NCI-H748 (cell line): Measurements from ENCODE around the gene TRIM62.

ENCODE experiments used
- DNase-seq: peaks from one replicate; lab custom pipeline; 2025; ENCODE audit not compliant: unreplicated experiment; lab: John Stamatoyannopoulos, UW

Gene TRIM62

DNA sequence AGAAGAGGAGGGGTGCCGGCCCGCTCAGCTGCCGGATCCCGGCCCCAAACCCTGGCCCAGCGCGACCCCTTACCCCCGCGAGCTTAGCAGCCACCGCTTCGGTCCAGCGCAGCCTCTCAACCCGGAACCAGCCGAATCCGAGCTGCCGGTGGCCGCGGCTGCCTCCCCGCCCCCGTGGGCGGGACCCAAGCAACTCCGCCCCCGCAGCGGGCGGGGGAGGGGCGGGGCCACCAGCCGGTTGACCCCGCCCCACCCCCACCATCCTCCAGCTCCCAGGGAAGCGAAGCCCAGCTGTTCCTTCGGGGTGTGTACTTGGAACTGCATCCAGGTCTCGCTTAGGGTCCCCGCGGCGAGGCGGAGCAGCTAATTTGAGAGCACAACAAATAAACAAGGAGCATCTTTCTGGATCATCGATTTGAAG lies at the start of gene TRIM62:
Gene TRIM62 (minus strand): TSS at position 123 of the 421 bp plus-strand sequence. CDS start 611 bp downstream, outside the sequence.
- peak; percentile 82 for DNase-seq

GRCh38 chr1:33231166-33231565 lies 49.3 kb upstream of the TRIM62 start:
- DNase-seq: no peak

DNA sequence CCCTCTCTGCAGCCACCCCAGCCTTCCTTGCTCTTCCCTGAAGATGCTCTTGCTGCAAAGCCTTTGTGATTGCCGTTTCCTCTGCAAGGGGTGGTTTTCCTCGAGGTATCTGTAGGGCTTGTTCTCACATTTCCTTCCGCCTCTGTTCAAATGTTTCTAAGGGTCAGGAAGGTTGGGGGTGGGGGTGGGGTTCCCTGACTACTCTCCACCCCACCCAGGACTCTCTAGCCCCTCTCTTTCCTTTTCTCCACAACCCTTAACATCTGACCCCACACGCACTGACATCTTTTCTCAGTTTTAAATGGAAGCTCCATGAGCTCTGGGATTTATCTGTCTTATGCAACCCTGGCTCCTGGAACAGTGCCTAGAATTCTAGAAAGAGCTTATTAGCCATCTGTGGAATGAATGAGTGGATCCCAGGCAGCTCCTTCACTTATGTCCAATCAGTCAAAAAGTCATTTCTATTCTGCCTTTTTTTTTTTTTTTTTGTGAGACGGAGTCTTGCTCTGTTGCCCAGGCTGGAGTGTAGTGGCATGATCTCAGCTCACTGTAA lies 47.2 kb upstream of the TRIM62 start:
- no peak for DNase-seq

GRCh38 chr1:33225586-33225985 lies 43.7 kb upstream of the TRIM62 start:
- DNase-seq: no peak

DNA sequence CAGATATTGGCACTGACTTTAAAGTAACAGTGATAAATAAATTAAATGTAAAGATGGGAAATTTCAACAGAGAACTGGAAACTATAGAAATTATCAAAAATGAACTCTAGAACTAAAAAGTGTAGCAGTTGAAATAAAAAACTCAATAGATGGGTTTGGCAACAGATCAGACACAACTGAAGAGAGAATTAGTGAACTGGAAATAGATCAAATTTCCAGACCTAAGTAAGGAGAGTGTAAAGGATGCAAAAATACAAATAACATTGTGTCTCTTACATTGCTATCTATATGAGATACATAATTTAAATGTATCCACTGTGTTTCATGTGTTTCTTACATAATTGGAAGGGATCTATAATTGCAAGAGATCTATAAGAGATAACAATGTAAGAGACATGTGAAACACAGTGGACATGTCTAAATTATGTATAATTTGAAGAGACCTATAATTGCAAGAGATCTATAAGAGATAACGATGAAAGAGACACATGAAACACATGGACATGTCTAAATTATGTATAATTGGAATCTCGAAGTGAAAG lies 42.4 kb upstream of the TRIM62 start:
- no peak for DNase-seq

DNA sequence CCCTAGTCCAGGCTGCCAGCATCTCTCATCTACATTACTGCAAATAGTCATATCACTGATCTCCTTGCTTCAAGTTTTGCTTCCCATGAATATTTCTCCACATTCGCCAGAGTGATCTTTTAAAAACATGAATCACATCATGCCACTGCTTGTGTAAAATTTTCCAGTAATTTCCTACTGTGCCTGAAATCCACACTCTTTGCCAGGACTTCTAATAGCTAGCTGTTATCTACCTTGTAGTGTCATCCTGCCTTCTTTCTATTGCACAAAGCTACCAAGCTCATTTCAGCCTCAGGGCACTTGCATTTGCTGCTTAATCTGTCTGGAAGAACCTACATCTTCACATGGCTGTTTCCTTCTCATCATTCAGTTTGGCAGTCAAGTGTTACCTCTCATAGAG lies 40.5 kb upstream of the TRIM62 start:
- no peak for DNase-seq

DNA sequence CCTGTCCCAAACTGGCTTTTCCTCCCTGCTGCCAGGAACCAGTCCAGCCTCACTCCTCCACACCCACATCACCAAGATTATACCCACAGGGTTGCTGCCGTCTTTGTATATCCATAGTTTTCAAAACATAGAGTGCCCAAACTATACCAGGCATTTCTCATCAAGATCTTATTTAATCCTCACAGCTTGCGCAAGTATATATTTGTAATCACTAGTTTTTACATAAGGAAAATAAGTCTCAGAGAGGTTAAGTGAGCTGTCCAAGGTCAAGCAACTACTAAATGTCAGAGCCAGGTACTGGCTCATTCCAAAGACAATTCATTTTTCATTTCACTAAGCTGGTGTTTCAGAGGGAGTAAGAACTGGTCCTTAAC lies 39.5 kb upstream of the TRIM62 start:
- DNase-seq: no peak

- DNase-seq: no peak
These were observed 39.0 kb upstream of the TRIM62 start for GRCh38 chr1:33220676-33221384.

GRCh38 chr1:33219886-33220661 lies 38.2 kb upstream of the TRIM62 start:
- DNase-seq: no peak

DNA sequence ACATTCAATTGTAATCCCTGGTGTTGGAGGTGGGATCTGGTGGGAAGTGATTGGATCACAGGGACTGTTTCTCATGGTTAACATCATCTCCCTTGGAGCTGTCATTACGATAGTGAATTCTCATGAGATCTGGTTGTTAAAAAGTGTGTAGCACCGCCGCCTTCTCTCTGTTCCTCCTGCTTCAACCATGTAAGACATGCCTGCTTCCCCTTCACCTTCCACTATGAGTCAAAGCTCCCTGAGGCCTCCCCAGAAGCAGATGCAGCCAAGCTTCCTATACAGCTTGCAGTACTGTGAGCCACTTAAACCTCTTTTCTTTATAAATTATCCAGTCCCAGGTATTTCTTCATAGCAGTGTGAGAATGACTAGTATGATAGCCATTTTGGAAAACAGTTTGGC lies 30.1 kb upstream of the TRIM62 start:
- DNase-seq: no peak

DNA sequence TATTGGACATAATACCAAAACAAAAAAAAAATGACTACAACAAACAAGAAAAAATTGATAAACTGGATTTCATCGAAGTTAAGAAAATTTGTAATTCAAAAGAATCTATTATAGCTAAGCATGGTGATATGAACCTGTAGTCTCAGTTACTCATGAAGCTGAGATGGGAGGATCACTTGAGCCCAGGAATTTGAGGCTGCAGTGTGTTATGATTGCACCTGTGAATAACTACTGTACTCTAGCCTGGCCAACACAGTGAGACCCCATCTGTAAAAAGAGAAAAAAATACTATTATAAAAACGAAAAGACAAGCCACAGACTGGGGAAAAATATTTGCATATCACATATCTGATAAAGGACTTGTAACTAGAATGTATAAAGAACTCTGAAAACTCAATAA lies 24.5 kb upstream of the TRIM62 start:
- DNase-seq: no peak

DNA sequence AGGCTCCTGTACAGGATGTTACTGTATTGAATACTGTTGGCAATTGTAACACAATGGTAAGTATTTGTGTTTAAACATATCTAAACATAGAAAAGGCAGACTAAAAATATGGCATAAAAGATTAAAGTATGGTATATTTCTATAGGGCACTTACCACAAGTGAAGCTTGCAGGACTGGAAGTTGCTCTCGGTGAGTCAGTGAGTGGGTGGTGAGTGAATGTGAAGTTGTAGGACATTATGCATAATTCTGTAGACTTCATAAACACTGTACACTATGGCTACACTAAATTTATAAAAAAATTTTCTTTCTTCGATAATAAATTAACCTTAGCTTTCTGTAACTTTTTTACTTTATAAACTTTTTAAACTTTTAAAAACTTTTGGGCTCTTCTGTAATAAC lies 13.7 kb upstream of the TRIM62 start:
- no peak for DNase-seq

GRCh38 chr1:33191731-33192275 lies 10.0 kb upstream of the TRIM62 start:
- DNase-seq: no peak

DNA sequence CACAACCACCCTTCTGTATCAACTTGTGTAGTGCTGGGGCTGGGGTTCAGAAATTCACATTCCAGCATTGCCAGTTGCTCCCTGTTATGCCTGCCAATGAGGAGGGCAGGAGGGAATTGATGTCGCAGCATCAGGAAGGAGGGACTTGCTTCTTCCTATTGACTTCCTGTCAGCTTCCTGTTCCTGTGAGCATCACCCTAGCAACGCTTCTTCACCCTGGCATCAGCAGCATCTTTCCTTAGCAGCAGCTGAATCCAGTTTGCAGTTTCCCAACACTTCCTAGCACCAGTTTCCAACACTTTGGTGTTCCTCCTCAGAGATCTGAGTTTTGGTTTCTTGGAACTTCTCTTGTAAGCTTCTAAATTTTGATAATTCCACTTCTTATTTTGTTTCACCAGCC lies 8.9 kb upstream of the TRIM62 start:
- DNase-seq: no peak

DNA sequence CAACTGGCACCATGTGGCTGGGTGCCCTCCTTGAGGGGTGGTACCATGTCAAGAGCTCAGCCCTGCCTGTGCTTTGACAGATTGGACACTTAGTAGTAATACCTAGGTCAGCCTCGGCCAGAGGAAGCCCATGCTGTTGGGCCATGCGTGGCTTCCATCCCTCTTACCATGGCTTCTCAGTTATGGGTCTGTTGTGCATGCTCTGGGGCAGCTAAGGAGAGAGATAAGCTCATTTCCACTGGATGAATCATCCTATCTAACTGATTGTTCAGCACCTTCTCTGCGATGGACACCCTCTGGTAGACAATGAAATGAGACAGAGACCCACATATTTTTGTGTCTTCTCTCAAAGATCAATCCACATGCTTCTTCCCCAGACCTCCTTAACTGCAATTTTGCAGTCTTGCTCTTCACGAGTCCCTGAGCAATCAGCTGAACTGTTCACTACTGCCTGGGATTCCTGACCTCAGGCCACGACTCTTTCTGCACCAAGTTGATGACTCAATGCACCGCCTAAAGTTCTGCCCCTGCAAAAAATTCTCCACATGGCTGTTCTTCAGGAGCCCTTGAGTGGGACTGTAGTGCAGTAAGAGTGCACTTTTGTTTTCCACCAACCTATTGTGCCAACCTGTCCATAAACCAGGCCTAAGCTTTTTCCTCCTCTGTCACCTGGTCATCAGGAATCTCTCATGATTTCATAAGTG lies 6.9 kb upstream of the TRIM62 start:
- no peak for DNase-seq

GRCh38 chr1:33186936-33187335 lies 5.1 kb upstream of the TRIM62 start:
- no peak for DNase-seq

GRCh38 chr1:33185541-33185940 lies 3.7 kb upstream of the TRIM62 start:
- no peak for DNase-seq

DNA sequence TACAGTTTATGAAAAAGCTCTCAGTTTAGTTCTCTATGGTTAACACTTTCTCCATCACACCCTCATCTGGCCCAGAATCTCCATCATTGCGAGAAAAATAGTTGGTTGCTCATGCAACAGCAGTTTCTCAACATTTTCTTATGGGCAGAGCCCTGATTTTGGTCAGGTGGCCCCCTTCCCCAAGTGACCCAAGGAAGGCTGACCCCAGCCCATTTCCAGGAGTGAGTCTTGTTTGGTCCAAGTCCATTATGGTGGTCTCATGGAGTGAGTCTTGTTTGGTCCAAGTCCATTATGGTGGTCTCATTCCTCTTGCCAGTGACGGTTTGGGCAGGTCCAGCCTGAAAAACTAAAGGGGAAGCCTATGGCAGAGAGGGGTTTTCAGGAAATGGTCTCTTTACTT lies 1.5 kb upstream of the TRIM62 start:
- no peak for DNase-seq

- no peak for DNase-seq
These were observed 1.1 kb upstream of the TRIM62 start for GRCh38 chr1:33182896-33183295.

DNA sequence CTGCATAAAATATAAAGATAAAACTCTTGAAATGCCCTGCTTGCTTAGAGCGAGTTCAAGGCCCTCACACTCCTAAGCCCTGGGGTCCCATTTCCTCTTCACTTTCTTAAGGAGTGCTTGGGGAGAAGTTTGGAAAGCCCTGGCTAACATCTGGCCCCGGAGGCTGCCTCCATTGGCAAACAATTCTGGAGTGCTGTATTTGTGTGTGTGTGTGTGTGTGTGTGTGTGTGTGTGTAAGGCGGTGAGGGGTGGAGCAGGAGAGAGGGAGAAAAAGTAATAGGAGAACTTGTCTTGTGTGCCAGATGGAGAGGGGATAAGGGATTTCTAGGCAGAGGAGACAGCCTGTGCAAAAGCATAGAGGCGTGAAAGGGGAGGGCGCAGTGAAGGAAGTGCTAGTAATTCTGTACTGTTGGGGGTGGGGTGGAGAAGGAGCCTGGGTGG lies 578 bp upstream of the TRIM62 start:
- peak; percentile 25 for DNase-seq
